AG04449 (cell line): ENCODE results near the gene HSD17B11.
"Not testable (repeated sequence)": the region's sequence is repeated elsewhere in the genome, so short reads cannot be mapped to it uniquely, and the experiment has no call there.

Source experiments
- CTCF ChIA-PET: fragments of 350-600 bp; formaldehyde crosslinking; extraction: SDS; loops from one replicate; lab custom pipeline; 2021; ENCODE audit warnings: antibody characterized with exemption; lab: Yijun Ruan, JAX
- POLR2A ChIA-PET: fragments of 400-600, 350-600 bp; formaldehyde crosslinking; extraction: SDS; loops from one replicate; lab custom pipeline; 2020; ENCODE audit warnings: antibody characterized with exemption, inconsistent platforms; lab: Yijun Ruan, JAX
- DNase-seq: peaks from one replicate; pipeline ENCODE4 v3.0.0-alpha.2; 2010; ENCODE audit warnings: low read depth, low spot score
- H3K4me3 ChIP-seq: 2 replicates; pipeline ENCODE4 v1.5.1; 2011; ENCODE audit warnings: low read depth, mild to moderate bottlenecking, control low read depth, low read length
- TF ChIP-seq, protein P1 (sequence below): IDR thresholded peaks from one replicate; pipeline ENCODE4 v1.5.1; 2011; ENCODE audit warnings: mild to moderate bottlenecking, moderate library complexity, low read length, control low read depth, inconsistent platforms; ENCODE audit not compliant: insufficient read depth; ENCODE audit errors: missing control alignments

Gene HSD17B11

GRCh38 chr4:87419578-87420249, 28.7 kb upstream of the HSD17B11 start:
- TF ChIP-seq, protein P1, sequence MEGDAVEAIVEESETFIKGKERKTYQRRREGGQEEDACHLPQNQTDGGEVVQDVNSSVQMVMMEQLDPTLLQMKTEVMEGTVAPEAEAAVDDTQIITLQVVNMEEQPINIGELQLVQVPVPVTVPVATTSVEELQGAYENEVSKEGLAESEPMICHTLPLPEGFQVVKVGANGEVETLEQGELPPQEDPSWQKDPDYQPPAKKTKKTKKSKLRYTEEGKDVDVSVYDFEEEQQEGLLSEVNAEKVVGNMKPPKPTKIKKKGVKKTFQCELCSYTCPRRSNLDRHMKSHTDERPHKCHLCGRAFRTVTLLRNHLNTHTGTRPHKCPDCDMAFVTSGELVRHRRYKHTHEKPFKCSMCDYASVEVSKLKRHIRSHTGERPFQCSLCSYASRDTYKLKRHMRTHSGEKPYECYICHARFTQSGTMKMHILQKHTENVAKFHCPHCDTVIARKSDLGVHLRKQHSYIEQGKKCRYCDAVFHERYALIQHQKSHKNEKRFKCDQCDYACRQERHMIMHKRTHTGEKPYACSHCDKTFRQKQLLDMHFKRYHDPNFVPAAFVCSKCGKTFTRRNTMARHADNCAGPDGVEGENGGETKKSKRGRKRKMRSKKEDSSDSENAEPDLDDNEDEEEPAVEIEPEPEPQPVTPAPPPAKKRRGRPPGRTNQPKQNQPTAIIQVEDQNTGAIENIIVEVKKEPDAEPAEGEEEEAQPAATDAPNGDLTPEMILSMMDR: no peak
- ChIA-PET CTCF (interaction anchor here (0.9 kb wide), 1 partner anchor 44 kb away, joined by 4 read pairs; no protein-coding TSS in a partner anchor), POLR2A (no interaction called here)
- no peak overlapping the region for H3K4me3 ChIP-seq
- no peak for DNase-seq

DNA sequence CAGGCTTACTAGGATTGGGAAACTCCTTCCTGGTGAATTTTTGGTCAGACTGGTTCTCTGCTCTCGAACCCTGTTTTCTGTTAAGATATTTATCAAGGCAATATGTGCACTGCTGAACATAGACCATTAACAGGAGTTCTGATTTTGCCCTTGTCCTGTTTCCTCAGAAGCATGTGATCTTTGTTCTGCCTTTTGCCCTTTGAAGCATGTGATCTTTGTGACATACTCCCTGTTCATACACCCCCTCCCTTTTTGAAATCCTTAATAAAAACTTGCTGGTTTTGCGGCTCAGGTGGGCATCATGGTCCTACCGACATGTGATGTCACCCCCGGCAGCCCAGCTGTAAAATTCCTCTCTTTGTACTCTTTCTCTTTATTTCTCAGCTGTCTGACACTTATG, 27.4 kb upstream of the HSD17B11 start:
- CTCF ChIA-PET, POLR2A ChIA-PET, DNase-seq, H3K4me3 ChIP-seq: not testable (repeated sequence)

- POLR2A ChIA-PET: no interaction called here
- TF ChIP-seq, protein P1: no peak
- CTCF ChIA-PET: no interaction called here
- H3K4me3 ChIP-seq: no peak overlapping the region
- DNase-seq: no peak
Measured at GRCh38 chr4:87416965-87417364, 26.0 kb upstream of the HSD17B11 start.

- no peak overlapping the region for H3K4me3 ChIP-seq
- no peak for DNase-seq
- TF ChIP-seq, protein P1: no peak
- CTCF ChIA-PET: no interaction called here
- POLR2A ChIA-PET: no interaction called here
Measured at GRCh38 chr4:87414816-87415215, 23.8 kb upstream of the HSD17B11 start.

- CTCF ChIA-PET: interaction anchor here (1.1 kb wide), 2 partner anchors 11 to 25 kb away, joined by 3 read pairs; no protein-coding TSS in a partner anchor
Measured at GRCh38 chr4:87410679-87411078, 19.7 kb upstream of the HSD17B11 start.

GRCh38 chr4:87410157-87410556, 19.2 kb upstream of the HSD17B11 start:
- POLR2A ChIA-PET: interaction anchor here (2.0 kb wide), 1 partner anchor 12 kb away, joined by 5 read pairs; the partner anchor contains the start of gene NUDT9
- TF ChIP-seq, protein P1: no peak
- CTCF ChIA-PET: interaction anchor here (1.1 kb wide), 1 partner anchor 11 kb away, joined by 3 read pairs; no protein-coding TSS in a partner anchor
- no peak for DNase-seq
- no peak overlapping the region for H3K4me3 ChIP-seq

More at GRCh38 chr4:87410679-87411078, 19.7 kb upstream of the HSD17B11 start:
- POLR2A ChIA-PET: interaction anchor here (2.0 kb wide), 1 partner anchor 12 kb away, joined by 5 read pairs; the partner anchor contains the start of gene NUDT9
- TF ChIP-seq, protein P1: no peak
- DNase-seq: no peak
- no peak overlapping the region for H3K4me3 ChIP-seq
